HG03378 (cell line): ENCODE data around the gene PROX1.

Source experiments
- ATAC-seq: cut with Tn5 transposase; IDR thresholded peaks from one replicate; pipeline ENCODE4 v1.9.1; 2021; ENCODE audit warnings: mild to moderate bottlenecking, moderate library complexity; ENCODE audit not compliant: unreplicated experiment

The PROX1 gene

DNA sequence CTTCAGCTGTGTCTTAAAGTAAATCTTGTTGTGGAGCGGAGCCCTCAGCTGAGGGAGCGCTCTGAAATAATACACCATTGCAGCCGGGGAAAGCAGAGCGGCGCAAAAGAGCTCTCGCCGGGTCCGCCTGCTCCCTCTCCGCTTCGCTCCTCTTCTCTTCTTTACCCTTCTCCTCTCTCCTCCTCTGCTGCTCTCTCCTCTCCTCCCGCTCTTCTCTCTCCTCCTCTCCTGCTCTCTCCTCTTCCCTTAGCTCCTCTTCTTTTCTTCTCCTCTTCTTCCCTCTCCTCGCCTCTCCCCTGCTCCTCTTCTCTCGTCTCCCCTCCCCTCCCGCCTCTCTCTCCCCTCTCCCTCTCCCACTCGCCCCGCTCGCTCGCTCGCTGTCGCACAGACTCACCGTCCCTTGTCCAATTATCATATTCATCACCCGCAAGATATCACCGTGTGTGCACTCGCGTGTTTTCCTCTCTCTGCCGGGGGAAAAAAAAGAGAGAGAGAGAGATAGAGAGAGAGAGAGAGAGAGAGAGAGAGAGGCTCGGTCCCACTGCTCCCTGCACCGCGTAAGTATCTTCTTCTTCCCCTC, at the start of gene PROX1:
Gene PROX1, plus strand, starts transcription at position 47 of the 580 bp plus-strand sequence. CDS start 8,563 bp downstream, outside the sequence.
- ATAC-seq = peak; percentile 87

DNA sequence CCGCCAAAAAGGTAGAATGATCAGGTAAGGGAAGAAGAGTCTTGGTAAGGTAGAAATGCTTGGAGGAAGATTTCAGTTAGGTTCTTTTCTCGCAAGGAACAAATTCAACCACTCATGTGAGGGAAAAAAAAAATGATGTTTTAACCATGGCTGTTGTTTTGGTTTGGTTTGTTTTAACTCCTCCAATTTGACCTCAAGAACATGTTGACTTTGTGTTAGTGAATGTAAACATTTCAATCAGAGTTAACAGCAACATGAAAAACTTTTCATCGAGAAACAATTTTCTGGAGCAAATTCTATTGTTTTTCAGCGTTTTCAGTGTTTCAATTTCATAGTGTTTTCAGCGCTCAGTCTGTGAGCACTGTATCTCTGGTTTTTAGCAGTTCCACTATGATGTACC, 49.0 kb upstream of the PROX1 start:
- no peak for ATAC-seq

DNA sequence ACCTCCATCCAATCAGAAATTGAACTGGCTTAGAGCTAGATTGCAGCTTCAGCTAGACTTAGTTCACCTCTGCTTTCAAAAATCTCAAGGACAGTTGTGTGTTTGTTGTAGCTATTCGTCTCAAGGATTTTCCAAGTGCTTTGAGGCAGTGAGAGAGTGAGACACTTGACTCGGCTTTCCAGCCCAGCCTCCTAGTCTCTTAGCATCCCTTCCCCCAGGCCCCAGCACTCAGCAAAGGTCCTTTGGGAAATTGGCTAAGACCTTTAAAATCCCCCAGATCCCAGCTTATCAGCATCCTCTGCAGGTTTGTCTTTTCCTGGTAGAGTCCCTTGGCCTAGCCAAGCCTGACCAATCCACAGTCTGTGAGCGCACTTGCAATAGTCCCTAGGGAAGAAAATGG, 47.9 kb upstream of the PROX1 start:
- ATAC-seq = no peak

GRCh38 chr1:213940947-213941346, 46.8 kb upstream of the PROX1 start:
- ATAC-seq = no peak

DNA sequence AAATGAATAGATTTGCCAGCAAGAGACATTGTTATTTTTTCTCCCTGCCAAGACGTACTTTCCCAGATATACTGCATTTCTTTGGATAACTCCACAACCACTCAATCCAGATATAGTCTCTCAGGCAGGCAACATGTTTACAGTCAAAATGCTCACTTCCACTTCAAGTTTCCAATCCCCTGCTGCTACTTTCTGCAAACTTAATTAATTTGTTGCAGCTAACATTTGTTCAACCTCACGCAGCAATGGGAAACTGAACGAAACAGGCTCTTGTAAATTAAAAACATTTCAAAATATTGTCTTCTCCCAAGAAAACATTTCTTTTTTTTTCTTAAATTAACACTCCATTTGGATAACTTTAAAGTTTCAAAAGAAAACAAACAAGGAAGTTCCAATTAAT, 45.7 kb upstream of the PROX1 start:
- ATAC-seq = no peak

- ATAC-seq = no peak
Measured at GRCh38 chr1:213947200-213947801, 40.5 kb upstream of the PROX1 start.

DNA sequence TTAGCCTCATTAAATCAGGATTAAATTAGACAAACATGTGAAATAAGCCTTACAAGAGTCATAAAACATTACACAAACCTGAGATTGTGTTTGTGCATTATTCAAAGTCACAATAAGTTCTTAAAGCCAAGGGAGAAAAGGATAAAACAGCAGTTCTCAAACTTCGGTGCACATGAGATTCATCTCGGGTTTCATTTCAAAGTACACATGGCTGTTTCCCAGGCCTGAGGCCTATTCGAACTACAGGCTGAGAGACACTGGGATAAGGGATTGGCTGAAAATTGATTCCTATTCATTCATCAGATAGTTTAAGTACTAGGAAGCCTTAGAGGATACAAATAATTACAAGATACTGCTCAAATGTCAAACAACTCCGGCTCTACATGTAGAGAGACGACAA, 35.9 kb upstream of the PROX1 start:
- ATAC-seq = no peak

GRCh38 chr1:213953806-213954205, 34.0 kb upstream of the PROX1 start:
- ATAC-seq = no peak

DNA sequence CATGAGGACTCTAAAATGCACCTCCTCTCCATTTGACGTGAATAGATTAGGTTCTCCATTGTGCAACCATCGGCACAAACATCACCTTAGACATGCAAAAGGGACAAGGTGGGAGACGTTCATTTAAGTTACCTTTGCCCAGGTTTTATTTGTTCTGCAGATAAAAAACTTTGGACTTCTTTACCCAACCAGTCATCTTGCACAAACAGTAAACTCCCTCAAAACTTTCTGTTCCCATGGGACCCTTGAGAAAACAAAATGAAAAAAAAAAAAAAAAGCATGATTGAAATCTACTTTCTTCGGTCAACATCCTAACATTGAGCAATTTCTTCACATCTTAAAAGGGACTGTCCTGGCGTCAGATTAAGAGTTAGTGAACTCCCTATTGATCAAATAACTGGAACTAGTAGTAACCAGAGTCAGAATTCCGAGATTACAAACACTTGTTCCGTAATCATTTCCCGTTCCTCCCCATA, 31.4 kb upstream of the PROX1 start:
- ATAC-seq = no peak

DNA sequence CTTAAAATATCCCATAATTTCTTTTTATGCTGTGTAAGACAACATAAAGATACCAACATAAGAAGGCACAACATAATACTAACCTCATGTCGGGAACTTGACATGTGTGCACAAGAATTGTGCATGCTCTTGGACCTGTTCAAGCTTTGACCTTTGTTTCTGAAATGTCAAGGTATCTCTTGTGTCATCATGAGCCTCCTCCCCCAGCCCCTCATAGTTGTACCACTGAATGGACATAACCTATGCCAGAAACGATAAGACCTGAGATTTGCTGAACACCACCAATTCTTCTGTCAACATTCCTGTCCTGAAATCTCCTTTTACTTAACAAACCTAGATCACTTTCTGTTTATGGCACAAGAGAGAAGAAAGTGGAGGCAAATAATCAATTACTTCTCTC, 29.4 kb upstream of the PROX1 start:
- ATAC-seq = no peak

- no peak for ATAC-seq
Measured at GRCh38 chr1:213960963-213961362, 26.8 kb upstream of the PROX1 start.

- no peak for ATAC-seq
Measured at GRCh38 chr1:213962508-213962907, 25.3 kb upstream of the PROX1 start.

DNA sequence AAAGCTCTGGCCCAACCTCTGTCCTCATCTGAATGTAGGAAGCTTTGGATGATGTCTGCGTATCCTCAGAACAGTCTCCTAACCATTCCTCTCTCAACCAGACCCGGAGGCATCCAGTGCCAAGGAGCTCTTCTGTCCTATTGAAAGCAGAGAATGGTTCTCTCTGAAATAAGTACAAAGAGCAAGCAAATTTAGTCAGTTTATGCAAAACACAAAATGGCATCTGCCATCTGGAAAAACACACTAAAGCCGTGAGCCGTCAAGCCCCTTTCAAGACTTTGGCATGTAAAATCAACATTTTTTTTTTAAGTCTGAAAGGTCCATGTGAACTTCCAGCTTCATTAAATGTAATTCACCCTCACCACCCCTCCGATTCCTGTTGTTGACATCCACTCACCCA, 21.7 kb upstream of the PROX1 start:
- ATAC-seq = no peak

GRCh38 chr1:213968146-213968825, 19.5 kb upstream of the PROX1 start:
- no peak for ATAC-seq

DNA sequence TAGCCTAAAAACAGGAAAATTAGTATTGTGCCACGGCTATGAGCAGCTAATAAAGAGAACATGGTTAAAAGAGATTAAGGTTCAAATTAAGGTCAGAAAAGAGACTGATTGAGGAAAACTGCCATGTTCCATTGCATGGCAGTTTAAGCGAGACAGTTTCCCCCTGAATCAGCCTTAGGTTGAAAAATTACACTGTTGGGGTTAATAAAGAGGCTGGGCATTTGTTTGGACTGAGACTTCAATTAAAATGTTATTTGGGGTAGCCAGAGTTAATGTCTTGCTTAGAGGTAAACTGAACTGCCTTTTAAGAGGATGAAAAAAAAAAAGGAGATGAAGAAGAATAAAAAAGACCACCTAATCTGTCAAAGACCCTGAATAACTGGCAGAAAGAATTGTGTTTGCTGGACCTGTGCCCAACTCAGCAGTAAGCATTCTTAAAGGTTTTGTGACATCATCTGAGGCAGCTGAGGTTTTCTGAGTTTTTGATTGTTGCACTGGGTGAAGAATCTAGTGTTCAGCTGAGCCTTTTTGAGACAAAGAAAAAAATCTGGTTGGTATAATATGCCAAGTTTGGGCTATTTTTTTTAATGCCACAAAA, 17.7 kb upstream of the PROX1 start:
- ATAC-seq = no peak

DNA sequence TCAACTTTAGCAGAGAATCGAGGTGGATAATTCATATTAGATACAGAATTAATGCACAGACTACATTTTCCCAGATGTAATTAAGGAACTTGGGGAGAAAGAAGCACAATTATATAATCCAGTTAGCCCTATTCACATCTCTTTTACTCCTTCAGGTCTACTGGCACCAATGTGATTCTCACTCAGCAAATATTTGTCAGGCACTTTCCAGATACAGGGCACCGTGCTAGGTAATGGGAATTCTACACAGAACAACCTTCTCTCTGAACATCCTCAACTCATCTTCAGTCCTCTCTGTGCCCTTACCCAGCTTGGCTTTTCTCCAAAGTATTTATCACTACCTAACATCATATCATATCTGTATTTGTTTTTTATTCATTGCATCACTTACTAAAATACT, 15.6 kb upstream of the PROX1 start:
- no peak for ATAC-seq

GRCh38 chr1:213973129-213973528, 14.6 kb upstream of the PROX1 start:
- ATAC-seq = no peak

DNA sequence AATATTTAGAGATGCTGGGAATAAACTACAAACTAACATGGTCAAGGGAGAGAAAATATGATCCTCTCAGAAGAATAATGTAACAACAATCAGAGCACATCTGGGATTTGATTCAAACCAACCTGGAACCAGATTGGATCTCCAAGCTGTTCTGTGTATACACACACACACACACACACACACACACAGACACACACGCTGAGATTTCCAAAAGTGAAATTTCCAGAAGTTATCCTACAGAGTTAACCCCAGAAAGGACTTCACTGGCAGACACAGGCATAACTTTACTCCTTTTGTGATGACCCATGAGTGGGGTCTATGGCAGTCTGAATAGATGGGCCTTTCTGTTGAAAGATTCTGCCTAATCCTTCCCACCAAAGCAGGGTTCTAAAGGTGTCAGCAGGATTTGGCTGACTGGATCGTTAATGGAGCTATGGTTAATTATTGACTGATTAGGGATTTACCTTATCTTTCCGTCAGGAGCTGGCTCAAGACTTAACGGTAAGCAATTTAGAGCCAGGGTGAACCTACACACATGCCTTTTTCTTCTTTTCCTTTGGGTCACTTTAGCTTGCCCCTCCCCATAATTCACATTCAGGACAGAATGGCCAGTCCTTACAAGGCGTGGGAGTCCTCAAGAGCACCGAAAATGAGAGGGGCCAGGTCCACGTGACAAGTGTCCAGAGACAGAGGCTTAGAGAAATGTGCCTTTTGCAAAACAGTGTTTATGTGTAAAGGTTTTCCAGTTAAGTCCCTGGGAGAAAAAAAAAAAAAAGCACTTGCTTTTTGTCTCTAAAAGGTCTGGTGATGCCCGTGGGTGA, 10.9 kb upstream of the PROX1 start:
- ATAC-seq = no peak

- no peak for ATAC-seq
Measured at GRCh38 chr1:213977486-213977842, 10.3 kb upstream of the PROX1 start.

- ATAC-seq = no peak
Measured at GRCh38 chr1:213977909-213978308, 9.9 kb upstream of the PROX1 start.
